HEK293 (cell line): ENCODE measurements around the gene AFF3.

Experiments used
- CTCF ChIP-seq: fragments of 450-650 bp; formaldehyde crosslinking; IDR thresholded peaks from 2 replicates; pipeline ENCODE4 v1.5.1; 2016; ENCODE audit warnings: missing biosample characterization, missing genetic modification characterization
- PBX3 ChIP-seq: sonication (generic); formaldehyde crosslinking; IDR thresholded peaks from 2 replicates; pipeline ENCODE4 v1.8.1; 2022; ENCODE audit warnings: mild to moderate bottlenecking, moderate library complexity, missing genetic modification reagents
- TRIM28 ChIP-seq: IDR thresholded peaks from 2 replicates; pipeline ENCODE4 v1.6.1; 2011; ENCODE audit warnings: low read length, control low read depth, borderline replicate concordance
- YY1 ChIP-seq: fragments of 450-650 bp; formaldehyde crosslinking; IDR thresholded peaks from 2 replicates; pipeline ENCODE4 v1.5.1; 2018; ENCODE audit warnings: missing biosample characterization, missing genetic modification characterization
- ZBTB10 ChIP-seq: fragments of 450-650 bp; formaldehyde crosslinking; IDR thresholded peaks from 2 replicates; pipeline ENCODE4 v1.5.1; 2016; ENCODE audit warnings: missing biosample characterization, missing genetic modification characterization
- ZFP3 ChIP-seq: fragments of 450-650 bp; formaldehyde crosslinking; IDR thresholded peaks from 2 replicates; pipeline ENCODE4 v1.5.1; 2016; ENCODE audit warnings: low read depth, missing biosample characterization, missing genetic modification characterization
- ZNF146 ChIP-seq: fragments of 450-650 bp; formaldehyde crosslinking; IDR thresholded peaks from 2 replicates; pipeline ENCODE4 v1.5.1; 2016; ENCODE audit warnings: missing biosample characterization, missing genetic modification characterization
- ZNF280D ChIP-seq: fragments of 450-650 bp; formaldehyde crosslinking; IDR thresholded peaks from 2 replicates; pipeline ENCODE4 v1.5.1; 2016; ENCODE audit warnings: missing biosample characterization, missing genetic modification characterization
- ZNF416 ChIP-seq: fragments of 450-650 bp; formaldehyde crosslinking; IDR thresholded peaks from 2 replicates; pipeline ENCODE4 v1.5.1; 2016; ENCODE audit warnings: missing biosample characterization, missing genetic modification characterization
- ZNF423 ChIP-seq: fragments of 450-650 bp; formaldehyde crosslinking; IDR thresholded peaks from 2 replicates; pipeline ENCODE4 v1.5.1; 2016; ENCODE audit warnings: missing biosample characterization, missing genetic modification characterization
- ZNF596 ChIP-seq: fragments of 450-650 bp; IDR thresholded peaks from 2 replicates; pipeline ENCODE4 v1.5.0; 2018; ENCODE audit warnings: missing biosample characterization, mild to moderate bottlenecking, missing genetic modification characterization, moderate library complexity
- ZNF768 ChIP-seq: fragments of 450-650 bp; formaldehyde crosslinking; IDR thresholded peaks from 2 replicates; pipeline ENCODE4 v1.5.1; 2018; ENCODE audit warnings: missing biosample characterization, mild to moderate bottlenecking, missing genetic modification characterization
- ZSCAN16 ChIP-seq: fragments of 450-650 bp; formaldehyde crosslinking; IDR thresholded peaks from 2 replicates; pipeline ENCODE4 v1.5.1; 2016; ENCODE audit warnings: missing biosample characterization, missing genetic modification characterization
- TF ChIP-seq, protein P1 (sequence below): fragments of 450-650 bp; formaldehyde crosslinking; IDR thresholded peaks from 2 replicates; pipeline ENCODE4 v1.5.1; 2017; ENCODE audit warnings: missing biosample characterization, missing genetic modification characterization

- TF ChIP-seq ZNF280D (tag by site-specific recombination) (no peak), ZNF596 (tag by site-specific recombination) (no peak), PBX3 (CRISPR knock-in tag) (no peak), ZNF416 (no peak), ZNF146 (tag by site-specific recombination) (no peak), ZFP3 (tag by site-specific recombination) (no peak), YY1 (no peak), ZBTB10 (tag by site-specific recombination) (no peak), CTCF (no peak), ZNF423 (tag by site-specific recombination) (no peak), ZNF768 (tag by site-specific recombination) (no peak), TRIM28 (no peak), ZSCAN16 (no peak)
- TF ChIP-seq, protein P1, sequence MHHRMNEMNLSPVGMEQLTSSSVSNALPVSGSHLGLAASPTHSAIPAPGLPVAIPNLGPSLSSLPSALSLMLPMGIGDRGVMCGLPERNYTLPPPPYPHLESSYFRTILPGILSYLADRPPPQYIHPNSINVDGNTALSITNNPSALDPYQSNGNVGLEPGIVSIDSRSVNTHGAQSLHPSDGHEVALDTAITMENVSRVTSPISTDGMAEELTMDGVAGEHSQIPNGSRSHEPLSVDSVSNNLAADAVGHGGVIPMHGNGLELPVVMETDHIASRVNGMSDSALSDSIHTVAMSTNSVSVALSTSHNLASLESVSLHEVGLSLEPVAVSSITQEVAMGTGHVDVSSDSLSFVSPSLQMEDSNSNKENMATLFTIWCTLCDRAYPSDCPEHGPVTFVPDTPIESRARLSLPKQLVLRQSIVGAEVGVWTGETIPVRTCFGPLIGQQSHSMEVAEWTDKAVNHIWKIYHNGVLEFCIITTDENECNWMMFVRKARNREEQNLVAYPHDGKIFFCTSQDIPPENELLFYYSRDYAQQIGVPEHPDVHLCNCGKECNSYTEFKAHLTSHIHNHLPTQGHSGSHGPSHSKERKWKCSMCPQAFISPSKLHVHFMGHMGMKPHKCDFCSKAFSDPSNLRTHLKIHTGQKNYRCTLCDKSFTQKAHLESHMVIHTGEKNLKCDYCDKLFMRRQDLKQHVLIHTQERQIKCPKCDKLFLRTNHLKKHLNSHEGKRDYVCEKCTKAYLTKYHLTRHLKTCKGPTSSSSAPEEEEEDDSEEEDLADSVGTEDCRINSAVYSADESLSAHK (tag by site-specific recombination) = no peak
These were observed 416.6 kb downstream of the AFF3 start for GRCh38 chr2:99725820-99726219.
